Measurements from ENCODE around the gene NOS1AP.
A peak's percentile ranks its signal among the peaks of the same experiment; 100 is the strongest.

Gene NOS1AP

DNA sequence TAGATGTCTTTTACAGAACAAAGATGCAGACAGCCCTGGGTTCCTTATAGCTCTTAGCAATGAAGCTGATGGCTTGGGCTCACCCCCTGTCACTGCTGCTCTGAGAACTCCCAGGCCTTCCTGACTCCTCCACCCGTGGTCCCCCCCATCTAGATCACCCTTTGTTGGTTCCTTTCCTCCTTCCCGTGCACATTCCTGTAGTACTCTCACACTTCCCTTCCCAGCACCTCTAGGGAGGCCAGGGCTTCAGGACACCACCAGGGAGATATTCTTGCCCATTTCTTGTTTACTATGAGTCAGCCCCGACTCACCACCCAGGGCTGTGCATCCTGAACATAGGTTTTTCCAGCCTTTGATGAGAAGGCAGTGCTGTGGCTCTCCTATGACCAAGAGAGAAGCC is 14.4 kb upstream of the NOS1AP start:
- H3K4me3 ChIP-seq (ENCODE audit: low read depth, low read length) = no peak overlapping the region
- TF ChIP-seq CTCF (IDR thresholded peaks at IDR 0.05; ENCODE audit: low read depth, low read length, missing control alignments) = peak; percentile 4
- DNase-seq (ENCODE audit: low read depth) = peak; percentile 63
- in situ Hi-C loops (cut with HindIII; ENCODE audit: low sequenced_read_pairs) = no loop called here

- in situ Hi-C loops (cut with HindIII; ENCODE audit: low sequenced_read_pairs) = no loop called here
- TF ChIP-seq CTCF (IDR thresholded peaks at IDR 0.05; ENCODE audit: low read depth, low read length, missing control alignments) = peak; percentile 98
- peak; percentile 62 for DNase-seq (ENCODE audit: low read depth)
- no peak overlapping the region for H3K4me3 ChIP-seq (ENCODE audit: low read depth, low read length)
Observed at GRCh38 chr1:162056043-162056442, 13.4 kb upstream of the NOS1AP start.

- no peak for DNase-seq (ENCODE audit: low read depth)
- TF ChIP-seq CTCF (IDR thresholded peaks at IDR 0.05; ENCODE audit: low read depth, low read length, missing control alignments) = no peak
- in situ Hi-C loops (cut with HindIII; ENCODE audit: low sequenced_read_pairs) = no loop called here
- H3K4me3 ChIP-seq (ENCODE audit: low read depth, low read length) = no peak overlapping the region
Observed at GRCh38 chr1:162056579-162056978, 12.9 kb upstream of the NOS1AP start.

- no peak overlapping the region for H3K4me3 ChIP-seq (ENCODE audit: low read depth, low read length)
- in situ Hi-C loops (cut with HindIII; ENCODE audit: low sequenced_read_pairs) = loop anchor here (5.0 kb wide), 1 partner anchor 218 kb away; no protein-coding TSS in a partner anchor
- no peak for DNase-seq (ENCODE audit: low read depth)
- TF ChIP-seq CTCF (IDR thresholded peaks at IDR 0.05; ENCODE audit: low read depth, low read length, missing control alignments) = no peak
Observed at GRCh38 chr1:162059721-162060120, 9.8 kb upstream of the NOS1AP start.

DNA sequence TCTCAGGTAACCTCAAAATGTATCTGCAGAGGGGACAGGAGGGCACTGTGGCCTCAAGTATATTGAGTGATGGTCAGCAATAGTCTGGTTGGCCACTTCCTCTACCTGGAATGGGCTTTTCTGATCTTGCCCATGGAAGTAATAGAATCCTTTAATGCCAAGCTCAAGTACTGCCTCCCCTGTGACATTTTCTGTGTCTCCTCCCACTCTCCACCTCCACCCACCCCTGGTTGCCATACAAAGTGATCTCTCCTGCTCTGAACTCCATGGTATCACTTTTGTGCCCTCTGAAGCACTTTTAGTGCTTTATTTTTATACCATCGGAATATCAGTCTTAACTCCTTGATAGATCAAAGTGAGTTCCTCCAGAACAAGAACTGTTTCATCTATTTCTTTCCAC is 9.2 kb upstream of the NOS1AP start:
- H3K4me3 ChIP-seq (ENCODE audit: low read depth, low read length) = no peak overlapping the region
- in situ Hi-C loops (cut with HindIII; ENCODE audit: low sequenced_read_pairs) = loop anchor here (5.0 kb wide), 1 partner anchor 217 kb away; no protein-coding TSS in a partner anchor
- TF ChIP-seq CTCF (IDR thresholded peaks at IDR 0.05; ENCODE audit: low read depth, low read length, missing control alignments) = no peak
- DNase-seq (ENCODE audit: low read depth) = no peak

DNA sequence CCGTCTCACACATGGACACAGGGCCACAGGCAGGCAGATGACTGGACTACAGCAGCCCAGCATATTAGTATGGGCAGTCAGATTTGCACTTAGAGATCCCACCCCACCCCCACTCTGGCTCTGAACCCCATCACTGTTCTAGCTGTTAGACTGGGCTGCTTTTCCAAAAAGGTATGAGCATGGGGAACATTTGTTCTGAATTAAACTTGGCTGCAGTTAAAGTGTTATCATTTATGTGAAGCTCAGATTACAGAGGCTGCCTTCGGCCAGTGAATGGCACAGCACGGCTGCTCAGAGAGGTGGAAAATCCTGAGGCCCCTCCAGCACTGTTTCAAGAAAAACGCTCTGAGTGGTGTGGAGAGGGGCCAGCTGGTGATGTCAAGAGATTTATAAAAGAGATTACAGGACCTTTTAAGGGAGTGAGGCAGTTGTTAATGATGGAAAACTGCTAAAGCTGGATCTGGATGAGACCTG is 6.9 kb upstream of the NOS1AP start:
- DNase-seq (ENCODE audit: low read depth) = peak; percentile 96
- TF ChIP-seq CTCF (IDR thresholded peaks at IDR 0.05; ENCODE audit: low read depth, low read length, missing control alignments) = no peak
- no peak overlapping the region for H3K4me3 ChIP-seq (ENCODE audit: low read depth, low read length)
- in situ Hi-C loops (cut with HindIII; ENCODE audit: low sequenced_read_pairs) = loop anchor here (5.0 kb wide), 1 partner anchor 215 kb away; no protein-coding TSS in a partner anchor

Data from astrocyte of the cerebellum (primary cell).